HL-60 (cell line): Measurements from ENCODE around the gene CCDC92.

Experiments used
- DNase-seq, 2 experiments: peaks; one replicate each; pipeline ENCODE4 v3.0.0-alpha.2; 2010 to 2020; ENCODE audit warnings: low read depth in 1 of 2, low spot score in 1 of 2
- H3K27ac ChIP-seq: fragments of 250-450 bp; sonication (Bioruptor Pico); replicated peaks from 2 replicates; pipeline ENCODE4 v1.5.1; 2020; ENCODE audit warnings: mild to moderate bottlenecking, moderate library complexity
- H3K27me3 ChIP-seq: fragments of 250-450 bp; sonication (Bioruptor Pico); 2 replicates; pipeline ENCODE4 v1.5.1; 2021; ENCODE audit warnings: mild to moderate bottlenecking, moderate library complexity; ENCODE audit not compliant: insufficient read depth, poor library complexity, severe bottlenecking
- H3K4me3 ChIP-seq: replicated peaks from 2 replicates; pipeline ENCODE4 v1.5.1; 2011; ENCODE audit warnings: mild to moderate bottlenecking, control low read depth, low read length; ENCODE audit not compliant: insufficient read depth
- GABPA ChIP-seq: IDR thresholded peaks from 2 replicates; pipeline ENCODE4 v1.6.1; 2012; ENCODE audit warnings: low read depth
- POLR2AphosphoS5 ChIP-seq: IDR thresholded peaks from 2 replicates; pipeline ENCODE4 v1.6.1; 2012; ENCODE audit warnings: low read depth
- SPI1 ChIP-seq: IDR thresholded peaks from 2 replicates; pipeline ENCODE4 v1.6.1; 2012; ENCODE audit warnings: low read depth, mild to moderate bottlenecking, borderline replicate concordance
- TF ChIP-seq, protein P1 (sequence below): IDR thresholded peaks from one replicate; pipeline ENCODE4 v1.5.1; 2011; ENCODE audit warnings: low read length, control low read depth, inconsistent platforms; ENCODE audit not compliant: insufficient read depth
- TF ChIP-seq, protein P2 (sequence below): IDR thresholded peaks from 2 replicates; pipeline ENCODE4 v1.6.1; 2012; ENCODE audit warnings: low read depth; ENCODE audit not compliant: insufficient replicate concordance

Gene CCDC92

DNA sequence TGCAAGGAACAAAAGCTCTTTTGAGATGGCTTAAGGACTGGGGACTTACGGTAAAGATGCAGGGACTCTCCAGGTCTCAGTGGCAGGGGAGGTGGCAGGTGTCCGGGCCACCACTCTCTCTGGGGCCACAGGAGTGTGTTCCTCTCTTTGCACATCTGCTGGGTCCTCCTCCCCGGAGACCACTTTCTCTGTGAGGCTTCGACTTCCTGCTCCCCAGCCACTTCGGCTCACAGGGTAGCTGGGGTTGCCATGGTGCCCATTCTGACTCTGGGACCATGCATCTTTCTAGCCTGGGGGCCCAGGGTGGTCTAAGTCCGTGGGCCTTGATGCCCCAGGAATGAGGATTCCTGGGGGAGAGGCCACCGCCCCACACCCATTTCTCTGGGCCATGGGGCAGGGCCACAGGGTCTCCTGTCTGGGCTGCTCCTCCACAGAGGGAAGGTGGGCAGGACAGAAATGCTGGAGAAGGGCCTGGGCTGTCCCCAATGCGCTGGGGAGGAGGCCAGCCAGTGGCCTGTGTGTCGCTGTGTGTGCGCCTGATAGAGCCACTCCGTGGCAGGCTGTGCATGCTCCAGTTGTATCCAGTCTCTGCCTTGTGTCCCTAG, 38.5 kb downstream of the CCDC92 start:
- Histone ChIP-seq H3K4me3 (no peak overlapping the region), H3K27ac (no peak overlapping the region), H3K27me3 (peaks cover 5% of the 10 kb centered on the region)
- DNase-seq: no peak
- TF ChIP-seq SPI1 (no peak), POLR2AphosphoS5 (no peak), GABPA (no peak)
- TF ChIP-seq, protein P1, sequence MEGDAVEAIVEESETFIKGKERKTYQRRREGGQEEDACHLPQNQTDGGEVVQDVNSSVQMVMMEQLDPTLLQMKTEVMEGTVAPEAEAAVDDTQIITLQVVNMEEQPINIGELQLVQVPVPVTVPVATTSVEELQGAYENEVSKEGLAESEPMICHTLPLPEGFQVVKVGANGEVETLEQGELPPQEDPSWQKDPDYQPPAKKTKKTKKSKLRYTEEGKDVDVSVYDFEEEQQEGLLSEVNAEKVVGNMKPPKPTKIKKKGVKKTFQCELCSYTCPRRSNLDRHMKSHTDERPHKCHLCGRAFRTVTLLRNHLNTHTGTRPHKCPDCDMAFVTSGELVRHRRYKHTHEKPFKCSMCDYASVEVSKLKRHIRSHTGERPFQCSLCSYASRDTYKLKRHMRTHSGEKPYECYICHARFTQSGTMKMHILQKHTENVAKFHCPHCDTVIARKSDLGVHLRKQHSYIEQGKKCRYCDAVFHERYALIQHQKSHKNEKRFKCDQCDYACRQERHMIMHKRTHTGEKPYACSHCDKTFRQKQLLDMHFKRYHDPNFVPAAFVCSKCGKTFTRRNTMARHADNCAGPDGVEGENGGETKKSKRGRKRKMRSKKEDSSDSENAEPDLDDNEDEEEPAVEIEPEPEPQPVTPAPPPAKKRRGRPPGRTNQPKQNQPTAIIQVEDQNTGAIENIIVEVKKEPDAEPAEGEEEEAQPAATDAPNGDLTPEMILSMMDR: no peak
- TF ChIP-seq, protein P2, sequence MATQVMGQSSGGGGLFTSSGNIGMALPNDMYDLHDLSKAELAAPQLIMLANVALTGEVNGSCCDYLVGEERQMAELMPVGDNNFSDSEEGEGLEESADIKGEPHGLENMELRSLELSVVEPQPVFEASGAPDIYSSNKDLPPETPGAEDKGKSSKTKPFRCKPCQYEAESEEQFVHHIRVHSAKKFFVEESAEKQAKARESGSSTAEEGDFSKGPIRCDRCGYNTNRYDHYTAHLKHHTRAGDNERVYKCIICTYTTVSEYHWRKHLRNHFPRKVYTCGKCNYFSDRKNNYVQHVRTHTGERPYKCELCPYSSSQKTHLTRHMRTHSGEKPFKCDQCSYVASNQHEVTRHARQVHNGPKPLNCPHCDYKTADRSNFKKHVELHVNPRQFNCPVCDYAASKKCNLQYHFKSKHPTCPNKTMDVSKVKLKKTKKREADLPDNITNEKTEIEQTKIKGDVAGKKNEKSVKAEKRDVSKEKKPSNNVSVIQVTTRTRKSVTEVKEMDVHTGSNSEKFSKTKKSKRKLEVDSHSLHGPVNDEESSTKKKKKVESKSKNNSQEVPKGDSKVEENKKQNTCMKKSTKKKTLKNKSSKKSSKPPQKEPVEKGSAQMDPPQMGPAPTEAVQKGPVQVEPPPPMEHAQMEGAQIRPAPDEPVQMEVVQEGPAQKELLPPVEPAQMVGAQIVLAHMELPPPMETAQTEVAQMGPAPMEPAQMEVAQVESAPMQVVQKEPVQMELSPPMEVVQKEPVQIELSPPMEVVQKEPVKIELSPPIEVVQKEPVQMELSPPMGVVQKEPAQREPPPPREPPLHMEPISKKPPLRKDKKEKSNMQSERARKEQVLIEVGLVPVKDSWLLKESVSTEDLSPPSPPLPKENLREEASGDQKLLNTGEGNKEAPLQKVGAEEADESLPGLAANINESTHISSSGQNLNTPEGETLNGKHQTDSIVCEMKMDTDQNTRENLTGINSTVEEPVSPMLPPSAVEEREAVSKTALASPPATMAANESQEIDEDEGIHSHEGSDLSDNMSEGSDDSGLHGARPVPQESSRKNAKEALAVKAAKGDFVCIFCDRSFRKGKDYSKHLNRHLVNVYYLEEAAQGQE: no peak

DNA sequence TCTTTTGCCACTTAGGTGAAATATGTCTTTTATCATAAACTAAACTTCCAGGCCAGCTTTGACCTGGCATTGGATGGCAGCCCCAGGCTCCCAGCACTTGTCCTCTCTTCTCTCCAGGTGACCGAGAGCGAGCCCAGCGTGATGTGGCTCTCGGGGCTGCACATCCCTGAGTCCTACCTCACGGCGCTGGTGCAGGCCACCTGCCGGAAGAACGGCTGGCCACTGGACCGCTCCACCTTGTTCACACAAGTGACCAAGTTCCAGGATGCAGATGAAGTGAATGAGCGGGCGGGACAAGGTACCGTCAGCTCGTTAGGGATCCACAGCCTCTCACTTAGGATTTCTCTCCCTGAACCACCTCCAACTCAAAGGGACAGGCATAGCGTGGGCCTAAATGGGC, 39.4 kb downstream of the CCDC92 start:
- no peak overlapping the region for H3K4me3 ChIP-seq
- H3K27me3 ChIP-seq: peaks cover 8% of the 10 kb centered on the region
- TF ChIP-seq SPI1 (no peak), GABPA (no peak), POLR2AphosphoS5 (no peak)
- TF ChIP-seq, protein P2: no peak
- TF ChIP-seq, protein P1: no peak
- no peak overlapping the region for H3K27ac ChIP-seq
- DNase-seq: no peak

DNA sequence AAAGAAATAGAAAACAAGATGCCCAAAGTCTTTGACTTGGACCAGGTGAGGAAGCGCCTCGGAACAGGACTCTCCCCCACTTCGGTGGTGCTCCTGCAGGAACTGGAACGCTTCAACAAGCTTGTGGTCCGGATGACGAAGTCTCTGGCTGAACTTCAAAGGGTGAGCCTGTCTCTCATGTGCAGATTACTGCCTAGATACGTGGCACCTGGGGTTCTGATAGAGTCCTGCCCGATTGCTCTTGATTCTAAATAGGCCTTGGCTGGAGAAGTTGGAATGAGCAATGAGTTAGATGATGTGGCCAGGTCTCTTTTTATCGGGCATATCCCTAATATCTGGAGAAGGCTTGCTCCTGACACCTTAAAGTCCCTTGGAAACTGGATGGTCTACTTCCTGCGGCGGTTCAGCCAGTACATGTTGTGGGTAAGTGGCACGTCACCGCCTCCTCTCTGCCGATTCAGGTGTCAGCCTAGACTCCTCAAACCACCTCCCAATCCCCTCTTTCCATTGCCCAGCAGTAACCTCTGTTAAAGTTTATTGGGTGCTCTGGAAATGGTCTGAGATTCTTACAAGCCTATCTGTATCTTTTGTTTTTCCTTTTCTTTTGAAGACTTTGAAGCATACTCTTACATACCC, 40.8 kb downstream of the CCDC92 start:
- TF ChIP-seq, protein P2: no peak
- TF ChIP-seq, protein P1: no peak
- TF ChIP-seq POLR2AphosphoS5 (no peak), GABPA (no peak), SPI1 (no peak)
- no peak for DNase-seq
- Histone ChIP-seq H3K27me3 (peaks cover 8% of the 10 kb centered on the region), H3K4me3 (no peak overlapping the region), H3K27ac (no peak overlapping the region)
